Raji (cell line): Measurements from ENCODE around the gene NKD2.

ENCODE experiments used
- POLR2A ChIP-seq: IDR thresholded peaks from 2 replicates; pipeline ENCODE4 v1.6.1; 2011; ENCODE audit warnings: low read depth, low read length, control low read depth; ENCODE audit not compliant: insufficient read depth

NKD2 gene

DNA sequence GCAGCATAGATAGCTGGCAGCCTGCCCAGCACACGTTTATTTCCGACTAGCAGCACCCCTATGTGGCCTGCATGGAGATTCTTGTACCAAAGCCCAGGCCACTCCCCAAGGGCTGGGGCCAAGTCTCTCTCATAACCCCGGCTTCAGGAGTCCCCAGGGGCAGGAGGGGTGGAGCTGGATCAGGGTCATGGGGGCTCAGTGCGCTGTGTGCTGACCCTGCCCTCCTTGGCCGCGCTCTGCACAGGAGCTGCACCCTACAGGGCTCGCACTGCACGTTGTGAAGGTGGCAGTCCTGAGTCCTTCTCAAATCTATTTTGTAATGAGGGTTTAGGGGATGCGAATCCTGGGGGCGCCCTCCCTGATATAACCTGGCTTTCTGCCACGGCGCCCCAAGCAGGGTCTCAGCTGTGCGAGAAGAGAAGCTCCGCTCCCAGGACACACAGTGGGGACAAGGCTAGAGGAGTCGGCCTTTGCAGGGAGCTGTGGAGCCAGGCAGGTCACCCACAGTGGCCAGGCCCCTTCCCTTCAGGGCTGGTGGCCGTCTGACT, 28.6 kb downstream of the NKD2 start:
- no peak for TF ChIP-seq POLR2A

- no peak for TF ChIP-seq POLR2A
Measured at GRCh38 chr5:1037671-1038416, 29.2 kb downstream of the NKD2 start.

DNA sequence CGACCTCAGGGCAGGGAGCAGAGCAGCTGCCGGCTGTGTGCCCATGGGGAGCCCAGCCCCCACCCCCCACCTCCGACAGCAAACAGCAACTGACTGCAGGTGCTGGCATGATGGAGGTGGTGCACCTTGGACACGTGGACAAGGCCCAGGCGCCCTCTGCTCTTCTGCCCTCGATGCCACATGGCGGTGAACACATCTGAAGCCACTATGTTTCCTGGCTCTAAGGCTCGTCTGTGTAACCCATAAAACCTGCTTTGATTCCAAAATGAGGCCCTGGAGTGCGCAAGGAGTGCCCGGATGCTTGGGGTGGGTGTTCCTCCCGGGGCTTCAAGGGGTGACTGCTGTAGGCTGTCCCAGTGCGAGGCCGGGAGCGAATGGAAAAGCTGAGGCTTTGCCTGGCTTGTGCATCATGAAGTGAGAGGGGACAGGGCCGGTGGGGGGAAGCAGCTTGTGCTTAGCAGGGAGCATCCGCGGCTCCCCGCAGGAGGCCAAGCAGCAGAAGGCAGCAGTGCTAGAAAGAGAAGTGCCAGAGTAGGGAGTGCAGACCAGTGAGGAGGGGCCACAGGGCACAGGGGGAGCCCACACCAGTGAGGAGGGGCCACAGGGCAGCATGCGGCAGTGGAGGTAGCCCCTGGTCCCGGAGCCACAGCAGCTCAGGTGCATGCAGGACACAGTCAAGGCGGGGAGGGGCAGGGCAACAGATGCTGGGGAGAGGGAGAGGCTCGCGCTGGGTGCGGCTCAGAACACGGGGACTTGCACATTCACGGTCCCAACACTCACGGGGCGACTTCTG, 30.0 kb downstream of the NKD2 start:
- no peak for TF ChIP-seq POLR2A

- no peak for TF ChIP-seq POLR2A
Measured at GRCh38 chr5:1039210-1039548, 30.6 kb downstream of the NKD2 start.

DNA sequence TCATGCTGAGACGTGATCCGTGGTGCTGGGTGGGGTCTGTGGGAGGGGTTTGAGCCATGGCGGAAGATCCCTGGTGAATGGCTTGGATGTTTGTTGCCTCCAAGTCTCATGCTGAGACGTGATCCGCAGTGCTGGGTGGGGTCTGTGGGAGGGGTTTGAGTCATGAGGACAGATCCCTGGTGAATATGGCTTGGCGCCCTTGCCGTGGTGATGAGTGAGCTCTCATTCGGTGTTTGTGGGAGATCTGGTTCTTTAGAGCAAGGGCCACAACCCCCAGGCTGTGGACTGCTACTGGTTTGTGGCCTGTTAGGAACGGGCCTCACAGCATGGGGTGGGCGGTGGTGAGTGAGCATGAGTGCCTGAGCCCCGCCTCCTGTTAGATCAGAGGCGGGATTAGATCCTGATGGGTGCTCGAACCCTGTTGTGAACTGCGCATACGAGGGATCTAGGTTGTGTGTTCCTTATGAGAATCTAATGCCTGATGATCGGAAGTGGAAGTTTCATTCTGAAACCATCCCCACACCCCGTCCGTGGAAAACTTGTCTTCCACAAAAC, 31.2 kb downstream of the NKD2 start:
- no peak for TF ChIP-seq POLR2A

- no peak for TF ChIP-seq POLR2A
Measured at GRCh38 chr5:1040571-1040970, 32.0 kb downstream of the NKD2 start.

- TF ChIP-seq POLR2A: no peak
Measured at GRCh38 chr5:1041225-1042143, 32.9 kb downstream of the NKD2 start.

- no peak for TF ChIP-seq POLR2A
Measured at GRCh38 chr5:1042626-1043025, 34.0 kb downstream of the NKD2 start.

- TF ChIP-seq POLR2A: no peak
Measured at GRCh38 chr5:1043327-1043726, 34.7 kb downstream of the NKD2 start.

GRCh38 chr5:1044117-1044516, 35.5 kb downstream of the NKD2 start:
- TF ChIP-seq POLR2A: no peak

DNA sequence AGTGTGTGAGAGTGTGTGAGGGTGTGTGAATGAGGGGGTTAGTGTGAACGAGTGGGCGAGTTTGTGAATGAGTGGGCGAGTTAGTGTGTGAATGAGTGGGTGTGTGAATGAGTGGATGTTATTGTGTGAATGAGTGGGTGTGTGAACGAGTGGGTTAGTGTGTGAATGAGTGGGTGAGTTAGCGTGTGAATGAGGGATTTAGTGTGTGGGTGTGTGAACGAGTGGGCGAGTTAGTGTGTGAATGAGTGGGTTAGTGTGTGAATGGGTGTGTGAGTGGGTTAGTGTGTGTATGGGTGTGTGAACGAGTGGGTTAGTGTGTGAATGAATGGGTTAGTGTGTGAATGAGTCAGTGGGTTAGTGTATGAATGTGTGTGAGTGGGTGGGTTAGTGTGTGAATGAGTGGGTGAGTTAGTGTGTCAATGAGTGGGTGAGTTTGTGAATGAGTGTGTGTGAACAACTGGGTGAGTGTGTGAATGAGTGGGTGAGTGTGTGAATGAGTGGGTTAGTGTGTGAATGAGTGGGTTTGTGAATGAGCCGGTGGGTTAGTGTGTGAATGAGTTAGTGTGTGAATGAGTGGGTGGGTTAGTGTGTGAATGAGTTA, 37.5 kb downstream of the NKD2 start:
- no peak for TF ChIP-seq POLR2A

DNA sequence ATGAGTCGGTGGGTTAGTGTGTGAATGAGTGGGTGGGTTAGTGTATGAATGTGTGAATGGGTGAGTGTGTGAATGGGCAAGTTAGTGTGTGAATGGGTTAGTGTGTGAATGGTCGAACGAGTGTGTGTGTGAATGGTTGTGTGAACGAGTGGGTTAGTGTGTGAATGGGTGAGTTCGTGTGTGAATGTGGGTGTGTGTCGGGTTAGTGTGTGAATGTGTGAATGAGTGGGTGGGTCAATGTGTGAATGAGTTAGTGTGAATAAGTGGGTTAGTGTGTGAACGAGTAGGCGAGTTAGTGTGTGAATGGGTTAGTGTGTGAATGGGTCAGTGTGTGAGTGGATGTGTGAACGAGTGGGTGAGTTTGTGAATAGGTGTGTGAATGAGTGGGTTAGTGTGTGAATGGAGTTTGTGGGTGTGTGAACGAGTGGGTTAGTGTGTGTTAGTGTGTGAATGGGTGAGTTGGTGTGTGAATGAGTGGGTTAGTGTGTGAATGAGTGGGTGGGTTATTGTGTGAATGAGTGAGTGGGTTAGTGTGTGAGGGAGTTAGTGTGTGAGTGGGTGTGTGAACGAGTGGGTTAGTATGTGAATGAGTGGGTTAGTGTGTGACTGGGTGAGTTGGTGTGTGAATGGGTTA, 38.8 kb downstream of the NKD2 start:
- TF ChIP-seq POLR2A: no peak

DNA sequence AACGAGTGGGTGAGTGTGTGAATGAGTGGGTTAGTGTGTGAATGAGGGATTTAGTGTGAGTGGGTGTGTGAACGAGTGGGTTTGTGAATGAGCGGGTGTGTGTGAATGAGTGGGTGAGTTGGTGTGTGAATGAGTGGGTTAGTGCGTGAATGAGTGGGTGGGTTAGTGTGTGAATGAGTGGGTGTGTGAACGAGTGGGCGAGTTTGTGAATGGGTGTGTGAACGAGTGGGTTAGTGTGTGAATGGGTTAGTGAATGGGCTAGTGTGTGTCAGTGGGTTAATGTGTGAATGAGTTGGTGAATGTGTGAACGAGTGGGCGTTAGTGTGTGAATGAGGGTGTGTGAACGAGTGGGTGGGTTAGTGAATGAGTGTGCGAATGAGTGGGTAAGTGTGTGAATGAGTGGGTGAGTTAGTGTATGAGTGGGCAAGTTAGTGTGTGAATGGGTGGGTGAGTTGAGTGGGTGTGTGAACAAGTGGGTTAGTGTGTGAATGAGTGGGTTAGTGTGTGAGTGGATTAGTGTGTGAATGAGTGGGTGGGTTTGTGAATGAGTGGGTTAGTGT, 39.6 kb downstream of the NKD2 start:
- no peak for TF ChIP-seq POLR2A
